Upper lobe of right lung (tissue), 1 donor: ENCODE results near the gene SMNDC1. TPM values are rescaled to one million over a fixed set of nuclear protein-coding genes. Genes with fewer than 3 reads are reported as not detected.

Source experiments
- ATAC-seq: fragments of 200-7000 bp; cut with Tn5 transposase; one replicate; pipeline ENCODE4 v1.9.1; 2020; ENCODE audit warnings: mild to moderate bottlenecking, moderate library complexity
- DNase-seq: peaks from one replicate; pipeline ENCODE4 v3.0.0-alpha.2; 2020
- H3K27ac ChIP-seq: fragments of 200-600 bp; one replicate; pipeline ENCODE4 v1.8.0; 2022
- H3K27me3 ChIP-seq: fragments of 200-600 bp; one replicate; pipeline ENCODE4 v1.8.0; 2022; ENCODE audit warnings: mild to moderate bottlenecking
- H3K36me3 ChIP-seq: fragments of 200-600 bp; one replicate; pipeline ENCODE4 v1.8.0; 2022
- H3K4me1 ChIP-seq: fragments of 200-600 bp; one replicate; pipeline ENCODE4 v1.8.0; 2022
- H3K4me3 ChIP-seq: fragments of 200-600 bp; one replicate; pipeline ENCODE4 v1.8.0; 2022; ENCODE audit warnings: mild to moderate bottlenecking
- H3K9me3 ChIP-seq: fragments of 200-600 bp; one replicate; pipeline ENCODE4 v1.8.0; 2022
- intact Hi-C: fragments of 100-400 bp; cut with DNase I; formaldehyde crosslinking; loops from one replicate; pipeline ENCODE4 v1.11.0; 2022
- total RNA-seq: library from RNA; stranded (reverse); fragmentation: NEBNext Ultra II Directional; extraction: Animal tissue kit (Norgen Biotek cat#: 25700); gene quantifications from one replicate; pipeline ENCODE4 v1.2.1, GENCODE V29; 2021
- TF ChIP-seq, protein P1 (sequence below): fragments of 200-600 bp; IDR thresholded peaks from one replicate; pipeline ENCODE4 v1.8.0; 2022; ENCODE audit warnings: antibody characterized with exemption
- donor health status: DM: no; HTN: yes; CAD: no; lungs with severe emphysema.

SMNDC1 gene
- total RNA-seq, 1 donor from 2014 or later, result 35.8 TPM

DNA sequence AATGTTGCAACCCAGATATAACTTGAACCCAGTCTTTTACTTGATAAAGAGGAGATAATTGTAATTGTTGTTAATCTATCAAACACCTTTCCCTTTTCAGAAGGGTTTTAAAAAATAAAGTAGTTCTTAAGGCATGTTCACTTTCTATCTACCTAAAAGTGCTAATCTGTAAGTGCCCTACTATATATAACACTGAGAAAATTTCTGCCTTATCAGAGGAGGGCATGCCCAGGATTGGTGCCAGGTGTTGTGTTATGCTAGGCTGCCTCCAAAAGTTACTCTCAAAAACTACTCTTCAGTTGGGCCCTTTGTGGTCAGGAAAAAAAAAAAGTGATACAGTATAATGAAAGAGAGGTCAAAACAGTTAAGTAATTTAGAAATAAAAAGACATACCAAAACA lies 36.3 kb downstream of the SMNDC1 start:
- ATAC-seq, result peak; percentile 57
- TF ChIP-seq, protein P1, sequence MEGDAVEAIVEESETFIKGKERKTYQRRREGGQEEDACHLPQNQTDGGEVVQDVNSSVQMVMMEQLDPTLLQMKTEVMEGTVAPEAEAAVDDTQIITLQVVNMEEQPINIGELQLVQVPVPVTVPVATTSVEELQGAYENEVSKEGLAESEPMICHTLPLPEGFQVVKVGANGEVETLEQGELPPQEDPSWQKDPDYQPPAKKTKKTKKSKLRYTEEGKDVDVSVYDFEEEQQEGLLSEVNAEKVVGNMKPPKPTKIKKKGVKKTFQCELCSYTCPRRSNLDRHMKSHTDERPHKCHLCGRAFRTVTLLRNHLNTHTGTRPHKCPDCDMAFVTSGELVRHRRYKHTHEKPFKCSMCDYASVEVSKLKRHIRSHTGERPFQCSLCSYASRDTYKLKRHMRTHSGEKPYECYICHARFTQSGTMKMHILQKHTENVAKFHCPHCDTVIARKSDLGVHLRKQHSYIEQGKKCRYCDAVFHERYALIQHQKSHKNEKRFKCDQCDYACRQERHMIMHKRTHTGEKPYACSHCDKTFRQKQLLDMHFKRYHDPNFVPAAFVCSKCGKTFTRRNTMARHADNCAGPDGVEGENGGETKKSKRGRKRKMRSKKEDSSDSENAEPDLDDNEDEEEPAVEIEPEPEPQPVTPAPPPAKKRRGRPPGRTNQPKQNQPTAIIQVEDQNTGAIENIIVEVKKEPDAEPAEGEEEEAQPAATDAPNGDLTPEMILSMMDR, result no peak
- DNase-seq, result no peak
- H3K4me1 ChIP-seq, result peaks cover 17% of the 10 kb centered on the region
- no peaks in the 10 kb centered on the region for H3K9me3 ChIP-seq
- H3K27ac ChIP-seq, result no peak overlapping the region
- intact Hi-C loops, result loop anchor here (5.0 kb wide), 1 partner anchor 126 kb away; no protein-coding TSS in a partner anchor
- H3K4me3 ChIP-seq, result no peak overlapping the region
- H3K36me3 ChIP-seq, result no peaks in the 10 kb centered on the region
- H3K27me3 ChIP-seq, result no peaks in the 10 kb centered on the region

GRCh38 chr10:110267276-110267675 lies 37.4 kb downstream of the SMNDC1 start:
- H3K4me3 ChIP-seq, result no peak overlapping the region
- no peaks in the 10 kb centered on the region for H3K27me3 ChIP-seq
- no peak for ATAC-seq
- DNase-seq, result no peak
- peaks cover 17% of the 10 kb centered on the region for H3K4me1 ChIP-seq
- intact Hi-C loops, result loop anchor here (5.0 kb wide), 1 partner anchor 125 kb away; no protein-coding TSS in a partner anchor
- no peaks in the 10 kb centered on the region for H3K9me3 ChIP-seq
- no peak overlapping the region for H3K27ac ChIP-seq
- TF ChIP-seq, protein P1, result no peak
- H3K36me3 ChIP-seq, result no peaks in the 10 kb centered on the region

DNA sequence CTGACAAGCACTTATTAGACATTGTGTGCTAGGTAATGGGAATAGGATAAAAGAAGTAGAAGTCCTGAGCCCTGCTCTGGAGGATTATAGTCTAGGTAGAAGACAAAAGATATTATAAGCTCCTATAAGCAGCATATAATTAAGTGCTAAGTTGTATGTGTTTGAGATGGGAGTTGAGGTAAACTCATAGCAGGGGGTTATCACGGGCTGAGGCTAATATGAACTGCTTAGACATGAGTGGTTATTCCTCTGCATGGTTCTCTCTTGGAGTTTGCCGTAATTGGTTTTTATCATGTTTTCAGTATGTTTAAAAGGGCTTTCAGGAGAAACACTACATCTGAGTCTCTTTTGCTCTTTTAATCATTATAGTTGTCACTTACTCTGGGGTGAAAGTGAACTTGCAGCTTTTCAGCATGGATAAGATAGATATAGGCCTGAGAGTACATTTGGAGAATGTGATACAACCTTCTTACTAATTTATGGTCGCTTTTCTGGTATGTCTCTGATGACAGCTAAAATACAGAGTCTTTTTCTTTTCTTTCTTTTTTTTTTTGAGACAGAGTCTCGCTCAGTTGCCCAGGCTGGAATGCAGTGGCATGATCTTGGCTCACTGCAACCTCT lies 39.0 kb downstream of the SMNDC1 start:
- Histone ChIP-seq H3K4me3 (no peak overlapping the region), H3K27ac (no peak overlapping the region), H3K9me3 (no peaks in the 10 kb centered on the region), H3K36me3 (no peaks in the 10 kb centered on the region), H3K4me1 (peaks cover 17% of the 10 kb centered on the region), H3K27me3 (no peaks in the 10 kb centered on the region)
- TF ChIP-seq, protein P1, result no peak
- DNase-seq (no peak), ATAC-seq (no peak)
- intact Hi-C loops, result loop anchor here (5.0 kb wide), 1 partner anchor 123 kb away; no protein-coding TSS in a partner anchor

GRCh38 chr10:110263164-110263563 lies 41.6 kb downstream of the SMNDC1 start:
- TF ChIP-seq, protein P1, result no peak
- Histone ChIP-seq H3K36me3 (no peaks in the 10 kb centered on the region), H3K4me3 (no peak overlapping the region), H3K4me1 (no peaks in the 10 kb centered on the region), H3K27ac (no peak overlapping the region), H3K27me3 (no peaks in the 10 kb centered on the region), H3K9me3 (no peaks in the 10 kb centered on the region)
- no peak for ATAC-seq
- intact Hi-C loops, result no loop called here
- DNase-seq, result no peak

DNA sequence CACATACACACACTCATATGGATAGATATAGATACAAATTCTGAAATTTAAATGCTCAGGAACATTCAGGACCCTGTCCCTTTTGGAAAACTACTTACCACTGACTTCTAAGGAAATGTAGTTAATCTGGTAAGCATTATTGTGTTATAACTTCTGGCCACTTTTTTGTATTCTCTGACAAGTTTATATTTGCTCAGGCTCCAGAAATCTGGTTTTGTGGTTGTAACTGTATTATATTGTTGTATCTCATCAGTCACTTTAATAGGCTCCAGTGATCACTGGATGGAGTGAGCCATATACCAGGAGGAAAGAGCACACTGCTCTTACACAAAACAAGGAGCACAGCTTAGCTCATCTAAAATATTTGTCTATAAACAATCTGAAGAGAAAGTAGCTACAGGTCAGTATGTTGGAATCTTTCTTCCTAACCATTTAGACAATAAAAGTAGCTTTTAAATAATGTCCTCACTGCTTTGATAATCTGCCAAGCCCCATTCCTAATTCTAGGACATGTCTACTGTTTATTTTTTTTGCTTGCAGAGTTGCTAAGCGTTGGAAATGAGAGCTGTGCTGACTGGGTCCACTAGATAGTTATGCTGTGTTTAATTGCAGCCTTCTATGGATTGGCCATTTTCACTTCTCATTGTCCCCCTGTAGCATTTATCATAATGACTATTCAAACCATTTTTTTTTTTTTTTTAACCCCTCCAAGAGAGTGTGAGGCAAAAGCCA lies 43.8 kb downstream of the SMNDC1 start:
- H3K4me3 ChIP-seq, result no peak overlapping the region
- TF ChIP-seq, protein P1, result no peak
- DNase-seq (no peak), ATAC-seq (no peak)
- H3K4me1 ChIP-seq, result no peaks in the 10 kb centered on the region
- no peaks in the 10 kb centered on the region for H3K9me3 ChIP-seq
- no peaks in the 10 kb centered on the region for H3K36me3 ChIP-seq
- intact Hi-C loops, result no loop called here
- H3K27me3 ChIP-seq, result no peaks in the 10 kb centered on the region
- H3K27ac ChIP-seq, result no peak overlapping the region
